HG03066 (cell line): ENCODE measurements around the gene ZNF827.

ENCODE experiments used
- ATAC-seq: cut with Tn5 transposase; IDR thresholded peaks from one replicate; pipeline ENCODE4 v1.9.1; 2021; ENCODE audit warnings: low read depth; ENCODE audit not compliant: unreplicated experiment

ZNF827 gene

GRCh38 chr4:145934434-145935047 lies 4.1 kb downstream of the ZNF827 start:
- no peak for ATAC-seq

GRCh38 chr4:145933134-145933533 lies 5.5 kb downstream of the ZNF827 start:
- ATAC-seq = no peak

- ATAC-seq = no peak
Observed at GRCh38 chr4:145931403-145931802, 7.2 kb downstream of the ZNF827 start.

GRCh38 chr4:145930592-145930991 lies 8.0 kb downstream of the ZNF827 start:
- peak; percentile 48 for ATAC-seq

GRCh38 chr4:145929415-145930178 lies 9.0 kb downstream of the ZNF827 start:
- ATAC-seq = no peak

GRCh38 chr4:145928748-145929147 lies 9.9 kb downstream of the ZNF827 start:
- ATAC-seq = no peak

GRCh38 chr4:145927030-145927429 lies 11.6 kb downstream of the ZNF827 start:
- ATAC-seq = no peak

GRCh38 chr4:145921231-145921630 lies 17.4 kb downstream of the ZNF827 start:
- no peak for ATAC-seq

- ATAC-seq = no peak
Observed at GRCh38 chr4:145920205-145920604, 18.4 kb downstream of the ZNF827 start.

- no peak for ATAC-seq
Observed at GRCh38 chr4:145912376-145912775, 26.2 kb downstream of the ZNF827 start.

- ATAC-seq = no peak
Observed at GRCh38 chr4:145909773-145910172, 28.9 kb downstream of the ZNF827 start.

- no peak for ATAC-seq
Observed at GRCh38 chr4:145909281-145909715, 29.3 kb downstream of the ZNF827 start.

GRCh38 chr4:145907812-145908211 lies 30.8 kb downstream of the ZNF827 start:
- ATAC-seq = no peak

- ATAC-seq = no peak
Observed at GRCh38 chr4:145907390-145907789, 31.2 kb downstream of the ZNF827 start.

- ATAC-seq = no peak
Observed at GRCh38 chr4:145904413-145905177, 34.0 kb downstream of the ZNF827 start.

GRCh38 chr4:145902522-145902921 lies 36.1 kb downstream of the ZNF827 start:
- no peak for ATAC-seq

- no peak for ATAC-seq
Observed at GRCh38 chr4:145899886-145900460, 38.6 kb downstream of the ZNF827 start.

- ATAC-seq = no peak
Observed at GRCh38 chr4:145898926-145899531, 39.6 kb downstream of the ZNF827 start.

GRCh38 chr4:145898466-145898865 lies 40.2 kb downstream of the ZNF827 start:
- ATAC-seq = no peak

- ATAC-seq = no peak
Observed at GRCh38 chr4:145895056-145895455, 43.6 kb downstream of the ZNF827 start.

GRCh38 chr4:145891958-145892357 lies 46.7 kb downstream of the ZNF827 start:
- ATAC-seq = no peak
